ENCODE data around the gene PIK3CA. TPM values are rescaled to one million over a fixed set of nuclear protein-coding genes. Genes with fewer than 3 reads are reported as not detected.

Gene PIK3CA
- total and polyA plus RNA-seq, 2 donors (not counting 3 experiments of a cell fraction or from before 2014, with no cell fraction given), result 4.2 to 25.8 TPM

GRCh38 chr3:179133575-179133974 is 14.6 kb upstream of the PIK3CA start:
- intact Hi-C loops (cut with micrococcal nuclease) (no loop called here), dilution Hi-C loops (cut with MboI; ENCODE audit: extremely low pct_ligation_motif_present, low sequenced_read_pairs) (no loop called here)
- POLR2A ChIA-PET, result interaction anchor here (1.0 kb wide), 1 partner anchor 69 kb away, joined by 3 read pairs; no protein-coding TSS in a partner anchor
- no peak overlapping the region for H3K4me2 ChIP-seq (ENCODE audit: insufficient read depth, low read length)
- no peak overlapping the region for H2AFZ ChIP-seq (ENCODE audit: low read depth, low read length)
- H3K27ac ChIP-seq (ENCODE audit: insufficient read depth, low read depth, low read length), result no peak overlapping the region
- no peaks in the 10 kb centered on the region for H3K9me1 ChIP-seq (replicated peaks; ENCODE audit: control insufficient read depth, extremely low read depth, insufficient read depth, low read length)
- CTCF ChIA-PET, result no interaction called here
- DNase-seq (ENCODE audit: low read depth, low spot score), result no peak
- no TSS peak for BruUV-seq (replicated peaks)
- TF ChIP-seq JUN (IDR thresholded peaks at IDR 0.05; ENCODE audit: borderline replicate concordance, insufficient read depth, insufficient read length, low read depth) (no peak), CTCF (IDR thresholded peaks at IDR 0.05; ENCODE audit: extremely low read depth in 1 of 2, insufficient read depth in 1 of 2, low read depth in 1 of 2, low read length in 2 of 2) (no peak), EZH2 (IDR thresholded peaks at IDR 0.05; ENCODE audit: borderline replicate concordance, low read depth, low read length, severe bottlenecking) (no peak), MYC (IDR thresholded peaks at IDR 0.05; ENCODE audit: low read depth, low read length) (no peak), FOS (IDR thresholded peaks at IDR 0.05; ENCODE audit: borderline replicate concordance, insufficient read depth, low read length) (no peak)
- no peak overlapping the region for H3K9ac ChIP-seq (replicated peaks; ENCODE audit: extremely low read depth, insufficient read depth, low read length)
- H3K36me3 ChIP-seq (ENCODE audit: control insufficient read depth in 2 of 2, extremely low read depth in 1 of 2, insufficient read depth in 2 of 2, low read length in 2 of 2), result no peaks in the 10 kb centered on the region
- H4K20me1 ChIP-seq (replicated peaks; ENCODE audit: control insufficient read depth, extremely low read depth, insufficient read depth, low read length), result no peaks in the 10 kb centered on the region
- no peak overlapping the region for H3K4me3 ChIP-seq (replicated peaks in 1 of 3; ENCODE audit: insufficient read depth in 1 of 3, low read depth in 1 of 3, low read length in 3 of 3)
- no peaks in the 10 kb centered on the region for H3K79me2 ChIP-seq (ENCODE audit: control insufficient read depth, insufficient read depth, low read length)
- peaks cover 2 to 8% of the 10 kb centered on the region in 2 experiments for H3K27me3 ChIP-seq (ENCODE audit: control insufficient read depth in 2 of 2, insufficient read depth in 2 of 2, low read length in 2 of 2)
- FAIRE-seq, result no peak
- no peaks in the 10 kb centered on the region for H3K4me1 ChIP-seq (ENCODE audit: control insufficient read depth, extremely low read depth, insufficient read depth, low read length)
- H3K9me3 ChIP-seq (replicated peaks; ENCODE audit: control insufficient read depth, insufficient read depth, low read length), result no peaks in the 10 kb centered on the region

DNA sequence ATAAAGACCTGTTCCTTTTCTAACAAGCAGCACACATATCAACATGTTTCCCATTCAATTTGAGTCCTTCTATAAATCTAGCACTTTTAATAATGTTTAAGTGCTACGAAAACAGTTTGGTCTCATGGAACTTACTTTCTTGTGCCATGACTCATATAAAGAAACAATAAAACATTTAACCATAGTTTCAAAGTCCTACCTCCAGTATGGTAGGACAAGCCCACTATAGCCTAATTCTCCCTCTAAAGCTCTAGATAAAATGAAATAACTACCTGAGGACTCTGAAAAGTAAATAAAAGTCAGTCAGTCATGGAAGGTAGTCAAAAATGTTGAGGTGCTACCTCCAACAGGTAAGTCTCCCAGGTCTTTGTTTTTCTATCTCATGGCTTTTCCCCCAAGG is 12.0 kb upstream of the PIK3CA start:
- ChIA-PET POLR2A (interaction anchor here (0.6 kb wide), 1 partner anchor 338 kb away, joined by 4 read pairs; no protein-coding TSS in a partner anchor), CTCF (no interaction called here)
- H3K9me3 ChIP-seq (replicated peaks; ENCODE audit: control insufficient read depth, insufficient read depth, low read length), result no peaks in the 10 kb centered on the region
- H2AFZ ChIP-seq (ENCODE audit: low read depth, low read length), result no peak overlapping the region
- dilution Hi-C loops (cut with MboI; ENCODE audit: extremely low pct_ligation_motif_present, low sequenced_read_pairs), result no loop called here
- no peaks in the 10 kb centered on the region for H4K20me1 ChIP-seq (replicated peaks; ENCODE audit: control insufficient read depth, extremely low read depth, insufficient read depth, low read length)
- no peak overlapping the region for H3K27ac ChIP-seq (ENCODE audit: insufficient read depth, low read depth, low read length)
- TF ChIP-seq POLR2A (IDR thresholded peaks at IDR 0.05; ENCODE audit: low read depth, low read length) (no peak), EZH2 (IDR thresholded peaks at IDR 0.05; ENCODE audit: borderline replicate concordance, low read depth, low read length, severe bottlenecking) (no peak), CTCF (IDR thresholded peaks at IDR 0.05; ENCODE audit: extremely low read depth in 1 of 2, insufficient read depth in 1 of 2, low read depth in 1 of 2, low read length in 2 of 2) (no peak), JUN (IDR thresholded peaks at IDR 0.05; ENCODE audit: borderline replicate concordance, insufficient read depth, insufficient read length, low read depth) (no peak), FOS (IDR thresholded peaks at IDR 0.05; ENCODE audit: borderline replicate concordance, insufficient read depth, low read length) (no peak), POLR2AphosphoS5 (IDR thresholded peaks at IDR 0.05; ENCODE audit: insufficient read depth, low read depth, low read length) (no peak), MAX (IDR thresholded peaks at IDR 0.05; ENCODE audit: insufficient read depth, insufficient read length) (no peak), GATA2 (IDR thresholded peaks at IDR 0.05; ENCODE audit: insufficient read depth, insufficient read length, low read depth, low read length) (no peak), MYC (IDR thresholded peaks at IDR 0.05; ENCODE audit: low read depth, low read length) (no peak)
- no peak overlapping the region for H3K4me2 ChIP-seq (ENCODE audit: insufficient read depth, low read length)
- intact Hi-C loops (cut with micrococcal nuclease), result no loop called here
- no peaks in the 10 kb centered on the region for H3K9me1 ChIP-seq (replicated peaks; ENCODE audit: control insufficient read depth, extremely low read depth, insufficient read depth, low read length)
- H3K9ac ChIP-seq (replicated peaks; ENCODE audit: extremely low read depth, insufficient read depth, low read length), result no peak overlapping the region
- BruUV-seq (replicated peaks), result no TSS peak
- FAIRE-seq (no peak), DNase-seq (ENCODE audit: low read depth, low spot score) (no peak)
- no peaks in the 10 kb centered on the region for H3K79me2 ChIP-seq (ENCODE audit: control insufficient read depth, insufficient read depth, low read length)
- no peaks in the 10 kb centered on the region for H3K36me3 ChIP-seq (ENCODE audit: control insufficient read depth in 2 of 2, extremely low read depth in 1 of 2, insufficient read depth in 2 of 2, low read length in 2 of 2)
- H3K4me3 ChIP-seq (replicated peaks in 1 of 3; ENCODE audit: insufficient read depth in 1 of 3, low read depth in 1 of 3, low read length in 3 of 3), result no peak overlapping the region
- peaks cover 3 to 8% of the 10 kb centered on the region in 2 experiments for H3K27me3 ChIP-seq (ENCODE audit: control insufficient read depth in 2 of 2, insufficient read depth in 2 of 2, low read length in 2 of 2)
- no peaks in the 10 kb centered on the region for H3K4me1 ChIP-seq (ENCODE audit: control insufficient read depth, extremely low read depth, insufficient read depth, low read length)

All from endothelial cell of umbilical vein (primary cell).